Progenitor cell of endocrine pancreas (in vitro differentiated cells): ENCODE results near the gene RPS17. TPM values are rescaled to one million over a fixed set of nuclear protein-coding genes. Genes with fewer than 3 reads are reported as not detected.

Source experiments
- DNase-seq: peaks from one replicate; pipeline ENCODE4 v3.0.0; 2021; ENCODE audit warnings: low spot score; ENCODE audit not compliant: unreplicated experiment
- H3K27ac Mint-ChIP-seq: 2 replicates; pipeline ENCODE4 v1.8.0; 2021; ENCODE audit warnings: mild to moderate bottlenecking, moderate library complexity, mixed read lengths
- H3K27me3 Mint-ChIP-seq: 2 replicates; pipeline ENCODE4 v1.8.0; 2021; ENCODE audit warnings: mixed read lengths
- H3K36me3 Mint-ChIP-seq: 2 replicates; pipeline ENCODE4 v1.8.0; 2022; ENCODE audit warnings: mixed read lengths; ENCODE audit not compliant: insufficient read depth
- H3K4me1 Mint-ChIP-seq: 2 replicates; pipeline ENCODE4 v1.8.0; 2021; ENCODE audit warnings: low read depth, mixed read lengths
- H3K4me3 Mint-ChIP-seq: 2 replicates; pipeline ENCODE4 v1.8.0; 2021; ENCODE audit warnings: low read depth, mild to moderate bottlenecking, moderate library complexity, mixed read lengths
- H3K9me3 Mint-ChIP-seq: 2 replicates; pipeline ENCODE4 v1.8.0; 2021; ENCODE audit warnings: low read depth, mixed read lengths
- total RNA-seq: library from RNA; stranded (reverse); gene quantifications from 2 replicates; pipeline ENCODE4 v1.2.1, GENCODE V29; 2021
- TF ChIP-seq, protein P1 (sequence below): fragments of 200-600 bp; sonication (generic); IDR thresholded peaks from one replicate; pipeline ENCODE4 v1.5.0; 2021; ENCODE audit warnings: antibody characterized with exemption, mild to moderate bottlenecking; ENCODE audit not compliant: unreplicated experiment

The RPS17 gene
- total RNA-seq, 1 donor from 2014 or later = 1,639 TPM

DNA sequence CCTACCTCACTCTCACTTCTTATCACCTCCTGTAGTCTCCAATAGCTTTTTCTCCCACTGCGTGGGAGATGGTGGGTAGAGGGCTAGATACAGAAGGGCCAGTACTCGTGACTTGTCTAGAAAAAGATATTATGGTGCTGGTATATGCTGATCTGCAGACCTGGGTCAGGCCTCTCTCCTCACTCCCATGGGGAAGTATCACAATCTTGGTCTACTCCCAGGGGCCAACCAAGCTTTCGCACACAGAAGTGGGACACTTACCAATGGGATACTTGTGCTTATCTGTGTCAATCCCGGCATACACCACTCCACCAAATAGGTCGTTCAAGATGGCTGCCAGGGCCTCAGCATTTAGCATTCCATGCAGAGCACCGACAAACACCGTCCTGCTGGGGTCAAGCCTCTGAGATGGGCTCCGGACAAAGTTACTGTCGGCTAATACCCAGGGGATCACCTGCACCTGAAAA lies 9.0 kb upstream of the RPS17 start:
- H3K4me3 Mint-ChIP-seq = no peak overlapping the region
- H3K27me3 Mint-ChIP-seq = peaks cover 22% of the 10 kb centered on the region
- TF ChIP-seq, protein P1, sequence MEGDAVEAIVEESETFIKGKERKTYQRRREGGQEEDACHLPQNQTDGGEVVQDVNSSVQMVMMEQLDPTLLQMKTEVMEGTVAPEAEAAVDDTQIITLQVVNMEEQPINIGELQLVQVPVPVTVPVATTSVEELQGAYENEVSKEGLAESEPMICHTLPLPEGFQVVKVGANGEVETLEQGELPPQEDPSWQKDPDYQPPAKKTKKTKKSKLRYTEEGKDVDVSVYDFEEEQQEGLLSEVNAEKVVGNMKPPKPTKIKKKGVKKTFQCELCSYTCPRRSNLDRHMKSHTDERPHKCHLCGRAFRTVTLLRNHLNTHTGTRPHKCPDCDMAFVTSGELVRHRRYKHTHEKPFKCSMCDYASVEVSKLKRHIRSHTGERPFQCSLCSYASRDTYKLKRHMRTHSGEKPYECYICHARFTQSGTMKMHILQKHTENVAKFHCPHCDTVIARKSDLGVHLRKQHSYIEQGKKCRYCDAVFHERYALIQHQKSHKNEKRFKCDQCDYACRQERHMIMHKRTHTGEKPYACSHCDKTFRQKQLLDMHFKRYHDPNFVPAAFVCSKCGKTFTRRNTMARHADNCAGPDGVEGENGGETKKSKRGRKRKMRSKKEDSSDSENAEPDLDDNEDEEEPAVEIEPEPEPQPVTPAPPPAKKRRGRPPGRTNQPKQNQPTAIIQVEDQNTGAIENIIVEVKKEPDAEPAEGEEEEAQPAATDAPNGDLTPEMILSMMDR = no peak
- no peaks in the 10 kb centered on the region for H3K36me3 Mint-ChIP-seq
- H3K9me3 Mint-ChIP-seq = no peaks in the 10 kb centered on the region
- H3K27ac Mint-ChIP-seq = no peak overlapping the region
- H3K4me1 Mint-ChIP-seq = no peaks in the 10 kb centered on the region
- DNase-seq = no peak

DNA sequence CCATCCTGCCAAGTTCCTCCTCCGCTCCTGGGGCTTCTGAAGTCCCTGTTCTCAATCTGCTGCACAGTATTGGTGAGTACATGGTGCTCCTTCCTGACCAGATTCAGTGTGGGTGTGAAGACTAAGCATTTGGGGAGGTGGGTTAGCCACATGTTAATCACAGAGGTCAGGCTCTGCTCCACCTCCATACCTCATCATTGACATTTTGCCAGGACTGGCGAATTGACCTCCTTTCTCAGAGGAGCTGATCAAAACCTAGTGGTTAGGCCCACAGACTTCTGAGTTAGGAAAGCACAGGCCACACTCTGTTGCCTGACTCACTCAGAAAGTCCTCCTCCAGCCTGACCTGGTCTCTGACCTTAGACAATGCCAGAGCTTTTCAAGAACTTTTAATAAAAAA lies 8.4 kb upstream of the RPS17 start:
- H3K36me3 Mint-ChIP-seq = no peaks in the 10 kb centered on the region
- no peaks in the 10 kb centered on the region for H3K4me1 Mint-ChIP-seq
- H3K27me3 Mint-ChIP-seq = peaks cover 22% of the 10 kb centered on the region
- no peak overlapping the region for H3K27ac Mint-ChIP-seq
- no peak for DNase-seq
- no peaks in the 10 kb centered on the region for H3K9me3 Mint-ChIP-seq
- H3K4me3 Mint-ChIP-seq = no peak overlapping the region
- TF ChIP-seq, protein P1 = no peak

DNA sequence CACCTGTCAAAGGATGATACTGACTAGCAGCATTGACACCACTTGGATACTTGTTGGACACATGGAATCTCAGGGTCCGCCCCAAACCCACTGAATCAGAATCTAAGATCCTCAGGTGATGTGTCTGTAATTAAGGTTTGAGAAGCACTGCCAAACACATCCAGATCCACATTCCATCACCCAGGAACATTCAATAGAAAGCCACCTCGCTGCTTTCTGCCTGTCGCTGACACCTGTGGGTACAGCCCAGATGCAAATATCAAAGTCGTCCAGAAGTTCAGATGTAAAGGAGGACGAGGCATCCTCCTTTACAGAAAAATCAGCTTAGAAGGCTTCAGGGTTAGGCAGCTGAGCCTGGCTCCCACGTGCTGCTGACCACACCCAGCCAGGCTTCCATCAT lies 5.2 kb upstream of the RPS17 start:
- TF ChIP-seq, protein P1 = no peak
- no peak for DNase-seq
- H3K9me3 Mint-ChIP-seq = no peaks in the 10 kb centered on the region
- H3K4me1 Mint-ChIP-seq = peaks cover 3% of the 10 kb centered on the region
- H3K27ac Mint-ChIP-seq = no peak overlapping the region
- no peak overlapping the region for H3K4me3 Mint-ChIP-seq
- H3K27me3 Mint-ChIP-seq = peaks cover 8% of the 10 kb centered on the region
- H3K36me3 Mint-ChIP-seq = no peaks in the 10 kb centered on the region

DNA sequence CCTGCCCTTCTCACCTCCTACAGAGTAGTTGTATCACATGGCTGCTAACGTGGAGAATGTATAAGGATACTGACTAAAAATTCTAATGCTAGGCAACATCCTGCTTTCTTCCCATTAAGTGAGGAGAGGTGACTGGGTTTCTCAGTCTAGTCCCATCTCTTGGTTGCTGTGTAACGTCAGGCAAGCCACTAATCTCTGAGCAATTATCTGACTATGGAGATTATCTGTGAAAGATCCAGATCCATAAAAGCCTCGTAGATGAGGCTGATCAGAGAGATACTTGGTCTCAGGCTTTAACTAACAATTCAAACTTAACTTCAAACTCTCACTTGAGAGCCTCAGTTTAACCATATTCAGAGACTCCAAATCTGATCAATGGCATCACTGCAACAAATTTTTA lies 4.7 kb upstream of the RPS17 start:
- TF ChIP-seq, protein P1 = no peak
- no peak overlapping the region for H3K4me3 Mint-ChIP-seq
- no peaks in the 10 kb centered on the region for H3K9me3 Mint-ChIP-seq
- peaks cover 3% of the 10 kb centered on the region for H3K4me1 Mint-ChIP-seq
- peaks cover 5% of the 10 kb centered on the region for H3K27me3 Mint-ChIP-seq
- no peaks in the 10 kb centered on the region for H3K36me3 Mint-ChIP-seq
- H3K27ac Mint-ChIP-seq = no peak overlapping the region
- no peak for DNase-seq

DNA sequence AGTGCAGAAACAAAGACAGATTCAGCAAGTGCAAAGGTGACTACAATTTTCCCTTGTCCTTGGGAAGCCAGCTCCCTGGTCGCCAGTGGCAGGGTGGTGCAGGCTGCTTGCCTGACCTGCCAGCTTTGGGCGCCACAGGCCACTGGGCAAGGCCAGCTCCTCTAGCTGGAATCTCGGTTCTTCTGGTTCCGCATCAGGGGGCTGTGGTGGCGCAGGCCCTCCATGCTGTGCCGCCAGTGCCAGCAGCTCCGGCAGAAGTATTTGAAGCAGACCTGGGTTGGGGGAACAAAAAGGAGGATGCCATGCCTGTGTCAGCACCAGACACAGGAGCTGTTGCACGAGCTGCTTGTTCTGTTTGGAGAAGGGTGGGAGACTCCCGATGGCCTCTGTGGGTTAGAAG lies 4.2 kb upstream of the RPS17 start:
- DNase-seq = no peak

More for the DNA sequence above, 4.2 kb upstream of the RPS17 start:
- TF ChIP-seq, protein P1 = no peak
- Mint-ChIP-seq H3K27me3 (peaks cover 5% of the 10 kb centered on the region), H3K9me3 (no peaks in the 10 kb centered on the region), H3K4me3 (no peak overlapping the region), H3K4me1 (peaks cover 3% of the 10 kb centered on the region), H3K27ac (no peak overlapping the region), H3K36me3 (no peaks in the 10 kb centered on the region)
